Glutamatergic neuron (in vitro differentiated cells): Measurements from ENCODE around the gene SERPINA5. TPM values are rescaled to one million over a fixed set of nuclear protein-coding genes. Genes with fewer than 3 reads are reported as not detected.

Source experiments
- DNase-seq: peaks from one replicate; pipeline ENCODE4 v3.0.0; 2022
- H3K27ac Mint-ChIP-seq: one replicate; pipeline ENCODE4 v1.8.0; 2020; ENCODE audit warnings: mild to moderate bottlenecking, mixed read lengths, inconsistent platforms; ENCODE audit not compliant: unreplicated experiment
- H3K27me3 Mint-ChIP-seq: one replicate; pipeline ENCODE4 v1.8.0; 2020; ENCODE audit warnings: mild to moderate bottlenecking, moderate library complexity, mixed read lengths, inconsistent platforms; ENCODE audit not compliant: unreplicated experiment
- H3K36me3 Mint-ChIP-seq: one replicate; pipeline ENCODE4 v1.8.0; 2020; ENCODE audit warnings: mild to moderate bottlenecking, mixed read lengths, inconsistent platforms; ENCODE audit not compliant: unreplicated experiment
- H3K4me1 Mint-ChIP-seq: one replicate; pipeline ENCODE4 v1.8.0; 2020; ENCODE audit warnings: mild to moderate bottlenecking, low read depth, mixed read lengths, inconsistent platforms; ENCODE audit not compliant: unreplicated experiment
- H3K4me3 Mint-ChIP-seq: one replicate; pipeline ENCODE4 v1.8.0; 2020; ENCODE audit warnings: mild to moderate bottlenecking, mixed read lengths, inconsistent platforms; ENCODE audit not compliant: unreplicated experiment
- H3K9me3 Mint-ChIP-seq: one replicate; pipeline ENCODE4 v1.8.0; 2020; ENCODE audit warnings: mild to moderate bottlenecking, moderate library complexity, mixed read lengths, inconsistent platforms; ENCODE audit not compliant: unreplicated experiment
- total RNA-seq: library from RNA; stranded (reverse); fragmentation: NEBNext Ultra II Directional; extraction: Animal tissue kit (Norgen Biotek cat#: 25700); gene quantifications from one replicate; pipeline ENCODE4 v1.2.1, GENCODE V29; 2021; ENCODE audit not compliant: unreplicated experiment
- TF ChIP-seq, protein P1 (sequence below): fragments of 200-600 bp; sonication (generic); IDR thresholded peaks from one replicate; pipeline ENCODE4 v1.5.0; 2021; ENCODE audit not compliant: partially characterized antibody, unreplicated experiment

SERPINA5 gene
- total RNA-seq, 1 donor from 2014 or later: not detected

DNA sequence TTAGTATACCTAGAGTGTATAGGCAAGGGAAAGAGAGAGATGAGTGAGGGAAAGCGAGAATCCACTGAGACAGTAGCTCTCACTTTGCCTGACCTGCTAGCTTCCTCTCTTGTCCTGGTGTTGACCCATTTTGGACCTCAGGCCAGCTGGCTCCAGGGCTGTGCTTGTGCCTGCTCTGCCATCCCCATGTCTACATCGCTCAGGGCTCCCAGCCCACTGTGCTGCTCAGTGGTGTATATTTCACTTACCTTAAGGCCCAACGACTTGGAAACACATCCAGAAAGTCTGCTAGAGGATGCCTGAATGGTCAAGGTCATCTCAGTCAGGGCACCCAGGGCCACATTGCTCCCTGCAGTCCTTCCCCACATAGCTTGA is 20.9 kb upstream of the SERPINA5 start:
- Mint-ChIP-seq H3K4me3 (no peak overlapping the region), H3K9me3 (peaks cover 2% of the 10 kb centered on the region), H3K27me3 (no peaks in the 10 kb centered on the region), H3K27ac (no peak overlapping the region), H3K36me3 (peaks cover 5% of the 10 kb centered on the region), H3K4me1 (no peaks in the 10 kb centered on the region)
- DNase-seq: no peak
- TF ChIP-seq, protein P1, sequence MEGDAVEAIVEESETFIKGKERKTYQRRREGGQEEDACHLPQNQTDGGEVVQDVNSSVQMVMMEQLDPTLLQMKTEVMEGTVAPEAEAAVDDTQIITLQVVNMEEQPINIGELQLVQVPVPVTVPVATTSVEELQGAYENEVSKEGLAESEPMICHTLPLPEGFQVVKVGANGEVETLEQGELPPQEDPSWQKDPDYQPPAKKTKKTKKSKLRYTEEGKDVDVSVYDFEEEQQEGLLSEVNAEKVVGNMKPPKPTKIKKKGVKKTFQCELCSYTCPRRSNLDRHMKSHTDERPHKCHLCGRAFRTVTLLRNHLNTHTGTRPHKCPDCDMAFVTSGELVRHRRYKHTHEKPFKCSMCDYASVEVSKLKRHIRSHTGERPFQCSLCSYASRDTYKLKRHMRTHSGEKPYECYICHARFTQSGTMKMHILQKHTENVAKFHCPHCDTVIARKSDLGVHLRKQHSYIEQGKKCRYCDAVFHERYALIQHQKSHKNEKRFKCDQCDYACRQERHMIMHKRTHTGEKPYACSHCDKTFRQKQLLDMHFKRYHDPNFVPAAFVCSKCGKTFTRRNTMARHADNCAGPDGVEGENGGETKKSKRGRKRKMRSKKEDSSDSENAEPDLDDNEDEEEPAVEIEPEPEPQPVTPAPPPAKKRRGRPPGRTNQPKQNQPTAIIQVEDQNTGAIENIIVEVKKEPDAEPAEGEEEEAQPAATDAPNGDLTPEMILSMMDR: no peak

DNA sequence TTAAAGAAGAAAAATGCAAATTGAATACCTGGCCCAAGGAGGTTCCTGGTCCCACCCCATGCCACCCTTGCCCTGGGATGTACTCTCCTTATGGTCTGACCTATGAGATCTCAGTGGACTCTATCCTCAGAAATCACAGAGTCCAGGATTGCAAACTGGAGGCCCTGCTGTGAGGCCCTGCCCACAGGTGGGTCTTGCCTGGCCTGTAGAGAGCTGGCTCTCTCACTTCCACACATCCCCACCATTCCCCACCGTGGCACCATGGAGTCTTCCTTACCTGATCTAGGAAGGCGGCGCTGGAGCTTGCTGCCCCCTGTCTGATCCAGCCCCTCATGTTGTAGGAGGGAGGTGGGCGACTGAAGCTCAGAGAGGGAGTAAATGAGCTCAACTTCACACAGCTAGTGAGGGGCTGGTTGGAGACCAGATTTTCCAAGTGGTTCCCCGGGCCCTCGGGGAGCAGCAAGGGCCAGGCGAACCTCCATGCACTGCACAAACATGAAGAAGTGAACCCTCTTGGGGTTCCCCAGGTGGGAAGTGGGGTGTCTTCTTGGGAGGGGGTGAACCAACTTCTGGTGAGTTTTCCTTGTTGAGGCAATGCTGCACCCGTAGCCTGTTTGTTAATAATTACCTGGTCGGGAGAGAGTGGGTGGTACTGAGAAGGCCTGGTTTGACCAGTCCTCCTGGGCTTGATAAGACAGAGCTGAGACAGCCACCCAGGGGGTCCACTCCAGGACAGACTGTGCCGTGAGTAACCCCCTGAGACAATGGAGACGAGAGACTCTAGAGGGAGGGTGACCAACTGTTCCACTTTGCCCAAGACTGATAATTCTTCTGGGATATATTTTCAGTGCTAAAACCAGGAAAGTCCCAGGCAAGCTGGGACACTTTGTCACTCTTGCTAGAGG is 20.2 kb upstream of the SERPINA5 start, which contains the start of gene SERPINA4:
SERPINA4 (plus strand) TSS at position 692 of the 905 bp plus-strand sequence. CDS start 2,041 bp downstream, outside the sequence.
- H3K9me3 Mint-ChIP-seq: peaks cover 2% of the 10 kb centered on the region
- peaks cover under 1% of the 10 kb centered on the region for H3K36me3 Mint-ChIP-seq
- no peak for DNase-seq
- H3K27ac Mint-ChIP-seq: no peak within 1 kb of the TSS
- H3K4me3 Mint-ChIP-seq: no peak within 1 kb of the TSS
- TF ChIP-seq, protein P1: no peak
- no peaks in the 10 kb centered on the region for H3K4me1 Mint-ChIP-seq
- no peaks in the 10 kb centered on the region for H3K27me3 Mint-ChIP-seq

DNA sequence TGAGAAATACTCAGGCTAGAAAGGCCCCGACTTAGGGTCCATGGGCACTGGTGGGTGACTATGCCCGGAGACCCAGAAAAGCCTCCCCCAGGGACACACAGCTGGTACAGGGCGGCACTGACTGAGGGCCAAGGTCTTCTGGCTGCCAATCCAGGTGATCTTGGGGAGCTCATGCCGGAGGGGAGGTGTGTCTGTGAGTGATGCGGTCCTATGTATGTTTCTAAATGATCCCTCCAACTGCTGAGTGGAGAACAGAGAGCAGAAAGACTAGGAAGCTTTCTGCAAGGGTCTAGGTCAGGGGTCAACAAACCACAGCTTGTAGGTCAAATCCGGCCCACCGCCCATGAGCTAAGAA is 19.6 kb upstream of the SERPINA5 start:
- no peaks in the 10 kb centered on the region for H3K4me1 Mint-ChIP-seq
- TF ChIP-seq, protein P1: no peak
- H3K27me3 Mint-ChIP-seq: no peaks in the 10 kb centered on the region
- H3K4me3 Mint-ChIP-seq: no peak overlapping the region
- H3K9me3 Mint-ChIP-seq: peaks cover 2% of the 10 kb centered on the region
- H3K36me3 Mint-ChIP-seq: no peaks in the 10 kb centered on the region
- DNase-seq: no peak
- H3K27ac Mint-ChIP-seq: no peak overlapping the region

DNA sequence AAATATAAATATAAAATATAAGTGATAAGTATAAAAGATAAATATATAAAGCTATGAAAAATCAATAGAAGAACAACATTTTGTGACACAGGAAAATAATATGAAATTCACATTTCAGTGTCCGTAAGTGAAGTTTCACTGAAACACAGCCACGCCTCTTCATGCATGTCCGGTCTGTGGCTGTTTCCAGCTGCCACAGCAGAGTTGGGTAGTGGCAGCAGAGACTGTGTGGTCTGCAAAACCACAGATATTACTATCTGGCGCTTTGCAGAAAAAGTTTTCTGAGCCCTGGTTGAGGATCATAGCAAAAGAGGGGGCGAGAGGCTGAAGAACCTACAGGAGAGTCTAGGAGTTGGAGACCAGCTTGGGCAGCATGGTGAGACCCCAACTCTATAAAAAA is 19.2 kb upstream of the SERPINA5 start:
- DNase-seq: no peak
- Mint-ChIP-seq H3K4me1 (no peaks in the 10 kb centered on the region), H3K27ac (no peak overlapping the region), H3K36me3 (no peaks in the 10 kb centered on the region), H3K27me3 (no peaks in the 10 kb centered on the region), H3K9me3 (peaks cover 2% of the 10 kb centered on the region), H3K4me3 (no peak overlapping the region)
- TF ChIP-seq, protein P1: no peak
